Dedifferentiated amniotic fluid mesenchymal stem cell (primary cell): ENCODE results near the gene ADCY2.

ENCODE experiments used
- DNase-seq: peaks from one replicate; pipeline ENCODE4 v3.0.0-alpha.2; 2016; ENCODE audit errors: extremely low spot score

The ADCY2 gene

DNA sequence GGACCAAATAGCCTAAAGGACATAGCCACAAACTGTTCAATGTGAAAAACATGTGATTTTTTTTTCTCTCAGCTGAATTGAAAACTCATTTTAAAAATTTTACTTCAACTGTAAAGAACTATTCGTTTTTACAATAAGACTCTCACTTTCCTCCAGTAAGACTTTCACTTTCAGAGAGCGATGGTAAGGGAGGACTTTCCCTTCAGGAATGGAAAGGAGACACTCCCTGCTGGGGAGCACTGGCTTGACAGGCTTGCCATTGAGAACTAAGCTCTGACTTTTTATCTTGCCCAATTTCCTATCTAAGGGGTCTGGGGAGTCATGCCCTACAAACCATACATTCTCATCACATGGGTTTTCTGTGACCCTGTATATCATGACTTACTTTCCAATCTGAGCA is 268.3 kb downstream of the ADCY2 start:
- DNase-seq, result no peak

DNA sequence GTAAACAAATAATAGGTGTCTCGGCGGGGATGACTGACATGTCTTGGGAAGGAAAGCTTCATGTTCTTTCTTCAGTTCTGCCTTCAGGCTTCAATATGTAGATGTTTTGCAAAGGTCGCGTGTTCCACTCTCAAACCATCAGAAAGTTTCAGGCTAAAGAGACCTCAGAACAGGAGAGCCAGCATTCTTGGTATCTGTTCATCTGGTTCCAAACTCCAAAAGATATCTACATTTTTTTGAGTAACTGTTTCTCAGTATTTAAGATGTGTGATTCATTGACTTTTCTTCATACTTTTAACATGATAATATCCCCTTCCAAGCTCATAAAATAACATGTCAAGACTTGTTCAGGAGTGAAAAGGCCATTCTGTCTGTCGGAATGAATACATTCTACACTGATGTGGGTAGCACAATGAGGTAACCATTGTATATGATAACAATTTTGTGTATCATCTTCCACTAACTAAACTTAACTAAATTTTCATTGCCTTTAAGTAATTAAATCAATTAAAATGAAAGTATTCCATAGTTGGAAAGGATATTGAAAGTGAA is 271.4 kb downstream of the ADCY2 start:
- no peak for DNase-seq

DNA sequence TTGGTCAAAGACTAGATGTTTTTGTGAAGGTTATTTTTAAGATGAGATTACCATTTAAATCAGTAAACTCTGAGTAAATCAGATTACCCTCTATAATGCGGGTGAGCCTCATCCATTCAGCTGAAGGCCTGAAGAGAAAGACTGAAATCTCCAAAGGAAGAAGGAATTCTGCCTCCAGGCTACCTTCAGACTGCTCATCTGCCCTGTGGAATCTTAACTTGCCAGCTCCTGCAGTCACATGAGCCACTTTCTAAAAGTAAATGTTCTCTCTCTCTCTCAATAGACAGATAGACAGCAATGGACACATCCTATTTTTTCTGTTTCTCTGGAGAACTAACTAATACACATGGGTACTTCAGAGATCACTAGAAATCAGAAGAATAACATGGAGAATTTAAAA is 272.2 kb downstream of the ADCY2 start:
- no peak for DNase-seq

DNA sequence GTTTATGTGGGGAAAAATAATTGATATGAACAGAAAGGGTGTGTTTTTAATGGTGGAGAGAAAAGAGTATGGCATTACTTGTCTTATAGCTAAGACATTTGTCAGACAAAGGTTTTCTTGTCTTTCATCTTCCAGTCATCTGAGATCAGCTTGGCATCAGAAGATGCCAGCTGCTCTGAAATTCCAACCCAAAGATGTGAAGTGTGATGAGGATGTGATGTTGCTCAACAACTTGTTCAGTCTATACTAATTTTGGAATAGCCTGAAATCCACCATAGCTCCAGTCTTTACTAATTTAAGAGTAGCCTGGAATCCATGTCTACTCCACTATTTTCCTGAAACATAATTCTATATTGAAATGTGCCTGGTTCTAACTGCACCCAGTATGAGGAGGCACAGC is 272.7 kb downstream of the ADCY2 start:
- DNase-seq, result no peak

DNA sequence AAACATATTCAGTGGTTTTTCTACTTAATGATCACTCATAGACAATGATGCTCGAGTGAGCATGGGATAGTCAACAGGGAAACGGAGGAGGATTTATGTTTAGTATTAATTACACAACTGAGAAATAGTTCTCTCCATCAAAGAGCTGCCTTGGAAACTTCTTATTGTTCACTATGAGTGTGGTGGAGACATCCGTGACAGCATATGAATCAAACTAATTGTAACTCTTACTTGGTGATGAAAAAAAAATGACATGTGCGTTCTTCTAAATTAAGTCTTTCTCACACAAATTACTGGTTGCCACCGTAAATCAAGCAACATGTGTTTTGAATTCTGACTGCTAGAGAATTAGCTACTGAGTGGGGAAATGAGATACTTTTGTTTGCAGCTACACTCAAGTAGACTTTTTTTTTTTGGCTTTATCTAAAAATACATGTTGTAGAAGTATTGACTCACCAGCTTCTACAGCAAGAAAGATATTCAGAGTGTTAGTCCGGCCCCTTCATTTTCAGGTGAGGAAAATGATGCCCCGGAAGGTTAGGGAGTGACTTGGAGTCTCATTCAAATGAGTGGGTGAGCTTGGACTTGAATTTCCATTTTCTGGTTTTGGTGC is 275.5 kb downstream of the ADCY2 start:
- no peak for DNase-seq

DNA sequence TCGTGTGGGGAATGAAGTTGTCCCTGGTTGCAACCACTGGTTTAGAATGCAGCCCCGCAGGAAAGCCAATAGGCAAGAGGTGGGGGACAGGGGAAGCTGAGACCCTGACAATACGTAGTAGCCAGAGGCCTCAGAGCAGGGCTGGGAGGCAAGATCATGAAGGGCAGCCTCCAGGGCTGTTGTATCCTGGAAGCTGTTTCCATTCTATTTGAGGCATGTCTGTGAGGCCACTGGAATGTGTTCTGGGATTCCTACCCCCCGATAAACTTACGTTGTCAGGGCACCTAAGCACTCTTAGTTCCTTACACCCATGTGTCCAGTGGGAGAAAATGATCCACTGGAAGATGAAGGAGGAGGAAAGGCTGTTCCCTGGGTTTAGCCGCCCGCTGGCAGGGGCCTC is 277.7 kb downstream of the ADCY2 start:
- no peak for DNase-seq

DNA sequence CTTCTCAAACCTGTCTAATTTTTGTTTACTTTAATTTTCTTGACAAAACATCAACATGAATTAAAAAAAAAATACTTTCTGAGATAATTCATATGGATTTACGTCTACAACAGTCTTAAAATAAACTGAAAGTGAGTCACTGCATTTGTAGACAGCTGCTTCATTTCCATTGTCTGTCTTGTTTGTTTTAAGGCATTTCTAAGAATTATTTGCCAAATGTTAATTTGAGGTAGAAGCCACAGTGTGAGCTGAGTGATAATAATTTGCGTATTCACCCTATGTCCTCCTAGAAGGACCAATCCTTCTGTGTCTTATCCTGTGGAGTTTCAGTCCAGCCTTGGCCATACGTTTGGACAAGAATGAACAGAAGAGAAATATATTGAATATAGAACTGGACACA is 280.5 kb downstream of the ADCY2 start:
- no peak for DNase-seq

DNA sequence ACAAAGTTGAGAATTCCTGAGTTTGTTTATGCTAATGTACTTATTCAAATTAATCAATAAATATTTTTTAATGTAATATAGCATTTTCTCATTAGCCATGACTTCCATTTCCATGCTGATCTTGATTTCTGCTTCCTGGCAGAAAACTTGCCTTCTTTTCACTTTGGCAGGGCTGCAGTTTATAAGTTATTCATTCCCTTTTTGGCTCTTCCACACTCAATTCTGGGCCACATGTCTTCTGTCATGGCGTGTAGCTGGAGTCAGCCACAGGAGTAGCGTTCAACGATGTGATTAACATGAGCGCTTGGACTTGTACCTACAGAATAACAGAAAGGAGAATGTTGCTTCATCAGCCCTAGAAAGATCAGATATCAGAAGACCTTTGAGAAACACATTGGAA is 282.1 kb downstream of the ADCY2 start:
- DNase-seq, result no peak

DNA sequence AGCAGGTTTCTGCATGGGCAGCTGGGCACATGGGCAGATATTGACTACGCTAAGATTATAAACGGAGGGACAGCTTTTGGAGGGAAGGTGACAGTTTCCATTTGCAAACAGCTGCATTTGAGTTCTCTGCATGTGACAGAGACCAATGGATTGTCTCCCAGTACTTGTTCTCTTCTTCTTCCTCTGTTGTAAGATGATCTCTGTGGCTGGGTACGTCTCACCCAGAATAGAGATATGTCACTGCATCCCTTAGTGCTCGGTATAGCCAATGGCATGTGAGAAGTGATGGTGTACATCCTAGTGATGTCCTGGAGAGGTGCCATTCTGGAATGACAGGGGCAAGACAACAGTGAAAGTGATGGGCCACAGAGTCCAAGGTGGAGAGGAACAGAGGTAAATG is 283.7 kb downstream of the ADCY2 start:
- no peak for DNase-seq

DNA sequence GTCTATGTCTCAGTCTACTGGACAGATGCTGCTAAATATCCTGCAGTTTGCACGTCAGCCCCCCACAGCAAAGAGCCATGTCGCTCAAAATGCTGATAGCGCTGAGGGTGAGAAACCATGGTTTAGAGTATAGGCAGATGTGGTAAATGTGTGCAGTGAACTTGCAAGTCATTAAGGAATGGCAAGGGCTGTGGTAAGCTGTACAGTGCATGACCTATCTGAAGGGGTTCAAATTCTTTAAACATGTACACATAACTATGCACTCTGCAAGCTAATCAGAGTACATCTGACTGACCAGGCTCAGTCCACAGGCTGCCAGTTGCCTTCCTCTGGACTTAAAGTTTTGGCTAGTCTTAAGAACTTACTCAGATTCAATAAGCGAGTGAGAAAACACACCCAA is 284.3 kb downstream of the ADCY2 start:
- no peak for DNase-seq

DNA sequence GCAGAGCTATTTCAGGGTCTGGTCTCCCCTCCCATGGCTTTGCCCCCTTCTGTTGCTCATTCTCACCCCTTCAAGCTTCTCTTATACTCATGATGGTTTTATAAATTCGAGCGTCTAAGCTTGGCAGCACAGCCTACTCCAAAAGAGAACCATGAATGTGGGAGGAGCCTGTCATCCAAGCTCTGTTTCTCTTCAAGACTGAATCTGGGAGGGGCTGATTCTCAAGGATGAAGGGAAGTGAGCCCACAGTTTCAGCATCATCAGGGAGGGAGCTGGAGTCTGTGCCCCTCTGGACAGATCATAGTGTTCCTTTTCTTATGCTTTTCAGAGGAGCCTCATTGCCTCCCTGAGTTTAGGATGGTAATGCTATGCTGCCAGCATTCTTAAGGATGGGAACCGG is 286.4 kb downstream of the ADCY2 start:
- no peak for DNase-seq

DNA sequence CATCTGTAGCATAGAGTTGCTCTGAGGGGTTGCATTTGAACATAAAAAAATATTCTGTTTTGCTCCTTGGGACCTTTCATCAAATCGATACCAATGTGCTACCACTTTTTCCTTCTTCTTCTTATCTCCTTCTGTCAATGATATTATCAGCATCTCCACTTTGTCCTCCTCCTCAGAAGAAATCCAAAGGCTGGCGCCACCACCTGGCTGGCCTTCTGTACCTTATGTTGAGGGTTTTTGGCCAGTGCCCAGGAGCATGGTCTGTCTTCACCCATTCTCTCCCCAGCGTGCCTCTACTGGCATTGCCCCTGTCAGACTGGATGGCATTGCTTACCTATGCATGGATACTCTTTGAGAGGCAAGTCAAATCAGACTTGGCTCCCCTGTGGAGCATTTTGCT is 287.8 kb downstream of the ADCY2 start:
- no peak for DNase-seq

DNA sequence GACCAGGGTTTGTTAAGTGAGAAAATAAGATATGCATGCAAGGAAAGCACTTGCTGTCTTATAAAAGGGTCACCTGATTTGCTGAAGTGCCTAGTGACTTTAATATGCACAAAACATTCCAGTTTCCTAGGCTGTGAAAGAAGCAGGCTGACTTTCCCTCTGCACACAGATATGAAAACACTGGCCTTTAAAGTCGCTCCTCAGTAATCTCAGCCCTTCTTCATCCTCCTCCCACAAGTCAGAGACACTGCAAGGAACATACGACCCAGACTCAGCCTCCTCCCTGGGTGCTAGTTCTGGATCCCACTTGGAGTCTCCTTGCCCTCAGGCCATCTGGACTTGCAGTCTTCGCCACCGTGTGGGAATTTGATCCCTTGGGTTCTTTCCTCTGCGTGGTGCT is 288.9 kb downstream of the ADCY2 start:
- DNase-seq, result no peak

DNA sequence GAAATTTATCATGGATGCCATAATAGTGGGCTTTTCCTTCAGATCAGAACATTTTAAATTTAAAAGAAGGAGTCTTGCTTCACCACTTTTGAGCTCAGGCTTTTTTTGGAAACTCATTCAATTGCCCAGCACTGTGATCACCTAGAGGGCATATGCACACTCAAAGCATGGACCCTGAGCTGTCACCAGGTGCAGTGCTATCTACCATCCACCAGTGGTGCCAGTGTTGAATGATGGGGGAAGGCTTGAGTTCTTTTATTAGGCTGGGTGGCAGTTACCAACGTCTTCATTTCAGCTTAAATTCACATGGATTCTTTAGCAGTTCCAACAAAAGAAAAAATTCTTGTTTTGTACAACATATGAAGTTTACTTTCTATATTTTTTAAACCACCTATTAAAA is 290.9 kb downstream of the ADCY2 start:
- DNase-seq, result no peak

DNA sequence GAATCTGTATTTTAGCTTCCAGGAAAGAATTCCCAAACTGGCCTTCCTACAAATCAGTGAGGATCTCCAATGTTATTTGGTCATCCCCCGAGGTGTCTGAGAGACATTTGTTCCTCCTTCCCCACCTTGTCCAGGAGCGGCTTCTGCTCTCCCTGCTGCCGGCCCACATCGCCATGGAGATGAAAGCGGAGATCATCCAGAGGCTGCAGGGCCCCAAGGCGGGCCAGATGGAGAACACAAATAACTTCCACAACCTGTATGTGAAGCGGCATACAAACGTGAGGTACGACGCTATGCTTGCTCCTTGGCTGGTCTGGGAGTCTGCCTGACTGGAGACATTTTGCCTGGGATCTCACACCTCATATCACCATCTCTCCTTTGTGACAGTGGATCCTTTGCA is 294.6 kb downstream of the ADCY2 start:
- DNase-seq, result no peak

DNA sequence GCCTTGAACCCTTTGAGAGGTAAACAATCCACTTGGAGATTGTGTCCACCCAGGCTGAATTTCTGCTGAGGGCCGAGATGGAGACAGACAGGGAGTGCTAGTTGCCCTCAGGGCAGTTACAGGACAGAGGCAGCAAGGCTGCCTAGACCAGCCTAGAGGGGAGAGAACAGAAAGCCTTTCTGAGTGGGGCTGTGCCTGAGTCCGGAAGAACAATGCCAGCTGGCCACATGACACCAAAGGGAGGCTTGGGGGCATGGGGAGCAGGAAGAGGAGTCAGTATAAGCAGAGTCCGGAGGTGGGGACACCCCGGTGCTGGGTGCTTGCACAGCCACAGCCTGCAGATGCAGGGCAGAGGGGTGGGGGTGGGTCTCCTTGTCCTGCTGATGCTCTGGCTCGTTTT is 309.3 kb downstream of the ADCY2 start:
- no peak for DNase-seq

DNA sequence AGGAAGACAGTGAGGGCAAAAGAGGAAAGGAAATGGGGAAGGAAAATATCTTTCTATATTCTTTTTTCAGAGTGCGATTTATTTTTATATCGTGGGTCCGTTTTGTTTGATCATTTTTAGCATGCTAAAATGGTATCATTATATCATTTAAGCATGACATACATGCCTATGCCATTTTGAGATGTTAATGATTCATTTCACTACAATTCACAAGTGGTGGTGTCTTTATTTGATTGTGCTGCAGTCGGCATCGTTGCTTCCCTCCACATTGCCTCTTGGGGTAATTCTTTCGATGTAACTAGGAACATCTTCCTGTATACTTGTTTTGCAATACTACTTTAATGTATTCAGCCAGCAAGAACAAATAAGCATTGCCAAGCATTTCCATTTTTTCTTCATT is 309.8 kb downstream of the ADCY2 start:
- no peak for DNase-seq

DNA sequence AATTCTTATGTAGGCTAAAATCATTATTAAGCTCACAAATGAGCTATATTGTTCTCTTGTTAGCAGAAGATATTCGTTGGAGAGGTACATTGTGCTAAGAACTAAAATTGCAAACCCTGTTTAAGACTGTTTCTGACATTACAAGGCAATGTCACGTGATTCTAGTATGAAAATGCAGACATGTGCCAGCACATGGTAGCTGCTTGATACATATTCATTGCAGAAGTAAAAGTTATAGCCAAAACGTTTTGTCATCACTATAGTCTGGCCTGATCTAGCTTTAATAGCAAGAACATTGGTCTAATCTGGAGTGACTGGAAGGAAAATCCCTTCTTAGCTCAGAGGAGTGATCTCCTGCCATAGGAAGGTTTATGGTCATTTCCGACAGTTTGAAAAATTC is 310.3 kb downstream of the ADCY2 start:
- no peak for DNase-seq

DNA sequence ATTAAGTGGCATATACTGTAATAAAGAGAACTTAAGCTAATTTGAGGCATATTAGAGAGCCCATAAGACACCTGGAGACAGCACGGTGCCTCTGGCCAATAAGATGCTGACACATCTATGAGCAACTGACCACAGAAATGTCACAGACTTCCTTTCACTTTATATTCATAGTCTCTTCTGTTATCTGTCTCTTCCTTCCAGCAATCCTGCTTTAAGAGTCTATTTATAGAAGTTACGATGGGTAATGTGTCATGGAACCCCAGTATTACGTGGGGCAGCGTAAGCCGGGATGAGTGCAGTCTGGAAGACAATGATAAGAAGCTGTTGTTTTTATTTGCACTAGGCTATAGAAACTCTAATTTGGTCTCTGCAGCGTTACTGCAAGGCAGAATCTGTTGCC is 318.2 kb downstream of the ADCY2 start:
- no peak for DNase-seq

DNA sequence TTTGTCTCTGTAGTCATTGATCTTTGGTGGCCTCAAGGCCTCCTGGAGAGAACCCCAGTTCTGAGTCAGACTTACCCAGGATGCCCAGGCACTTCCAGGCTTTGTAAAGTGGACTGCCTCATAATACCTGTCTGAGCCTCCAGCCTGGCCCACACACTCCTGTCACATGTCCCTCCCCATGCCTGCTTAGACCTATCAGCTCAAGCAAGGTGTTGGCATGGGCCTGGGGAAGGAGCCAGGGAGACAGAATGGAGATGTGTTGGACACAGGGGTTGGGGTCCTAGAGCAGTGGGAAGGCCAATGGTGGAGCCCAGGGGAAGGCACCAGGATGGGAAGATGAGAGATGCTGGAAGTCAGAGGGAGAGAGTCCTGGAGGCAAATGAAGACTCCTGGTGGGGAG is 318.8 kb downstream of the ADCY2 start:
- no peak for DNase-seq

DNA sequence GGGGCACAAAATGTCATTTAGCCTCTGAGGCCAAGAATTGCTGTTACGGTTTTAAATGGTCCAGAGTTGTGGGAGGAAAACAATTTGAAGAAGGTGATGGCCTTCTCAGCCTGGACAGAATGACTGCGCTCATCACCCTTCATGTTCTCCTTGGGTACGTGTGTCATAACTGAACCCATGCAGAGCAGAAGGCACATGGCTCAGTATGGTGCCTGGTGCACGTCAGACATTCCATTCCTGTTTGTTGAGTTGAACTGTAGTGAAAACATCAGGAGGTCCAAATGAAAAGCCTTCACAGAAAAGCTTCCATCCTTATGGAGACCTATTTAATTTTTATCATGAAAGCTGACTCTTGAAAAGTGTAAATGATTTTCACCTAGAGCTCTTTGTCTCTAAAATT is 321.8 kb downstream of the ADCY2 start:
- DNase-seq, result no peak

DNA sequence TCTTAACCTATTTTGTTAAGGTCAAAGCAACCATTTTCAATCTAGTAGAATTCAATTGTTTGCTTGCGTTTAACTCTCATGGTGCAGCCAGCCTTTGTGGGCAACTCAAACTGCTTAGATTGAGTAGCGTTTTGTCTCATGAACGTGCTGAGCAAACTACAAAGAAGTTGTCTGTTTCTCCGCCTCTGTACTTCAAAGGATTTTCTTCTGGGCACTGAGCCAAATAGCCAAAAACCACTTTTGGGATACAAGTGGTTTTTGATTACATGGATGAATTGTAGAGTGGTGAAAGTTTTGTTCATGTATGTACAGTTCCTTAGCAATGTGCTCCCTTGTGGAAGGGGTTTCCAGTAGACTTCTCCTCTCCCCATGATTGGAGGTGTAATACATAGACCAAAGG is 332.1 kb downstream of the ADCY2 start:
- no peak for DNase-seq

DNA sequence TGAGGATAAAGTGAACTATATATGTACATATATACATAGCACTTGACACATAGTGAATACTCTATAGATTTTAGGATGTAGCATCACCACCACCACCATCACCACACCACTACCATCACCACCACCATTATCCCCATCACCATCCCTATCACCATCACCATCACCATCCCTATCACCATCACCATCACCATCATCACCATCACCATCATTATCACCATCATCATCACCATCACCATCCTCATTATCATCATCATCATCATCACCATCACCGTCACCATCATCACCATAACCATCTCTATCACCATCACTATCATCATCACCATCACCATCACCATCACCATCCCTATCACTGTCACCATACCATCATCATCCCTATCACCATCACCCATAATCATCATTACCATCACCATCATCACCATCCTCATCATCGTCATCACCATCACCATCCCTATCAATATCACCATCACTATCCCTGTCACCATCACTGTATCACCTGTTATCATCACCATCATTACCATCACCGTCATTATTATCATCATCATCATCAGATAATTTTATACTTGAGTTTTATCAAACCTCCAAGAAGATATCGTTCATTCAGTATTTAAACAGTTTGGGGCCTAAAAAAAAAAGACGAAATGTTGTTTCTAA is 345.6 kb downstream of the ADCY2 start:
- DNase-seq, result no peak

DNA sequence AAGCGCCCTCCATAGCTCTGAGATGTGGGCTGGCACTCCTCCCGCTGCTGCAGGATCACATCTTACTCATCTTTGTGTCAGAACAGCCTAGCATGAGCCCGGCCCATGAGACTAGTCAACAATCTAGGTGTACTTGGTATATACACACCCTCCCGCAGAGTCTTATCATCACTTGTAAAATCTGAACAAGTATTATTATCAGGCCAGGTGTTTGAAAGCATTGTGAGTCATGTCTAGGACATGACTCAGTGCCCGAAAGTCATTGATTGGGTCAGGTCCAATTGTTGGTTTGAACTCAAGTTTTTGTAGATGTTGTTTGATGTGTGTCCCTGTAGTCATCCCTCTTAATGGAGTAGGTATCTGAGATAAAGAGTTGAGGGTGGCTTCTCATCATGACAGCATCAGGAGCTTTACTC is 346.3 kb downstream of the ADCY2 start:
- no peak for DNase-seq
